ENCODE results near the gene IVD.

DNA sequence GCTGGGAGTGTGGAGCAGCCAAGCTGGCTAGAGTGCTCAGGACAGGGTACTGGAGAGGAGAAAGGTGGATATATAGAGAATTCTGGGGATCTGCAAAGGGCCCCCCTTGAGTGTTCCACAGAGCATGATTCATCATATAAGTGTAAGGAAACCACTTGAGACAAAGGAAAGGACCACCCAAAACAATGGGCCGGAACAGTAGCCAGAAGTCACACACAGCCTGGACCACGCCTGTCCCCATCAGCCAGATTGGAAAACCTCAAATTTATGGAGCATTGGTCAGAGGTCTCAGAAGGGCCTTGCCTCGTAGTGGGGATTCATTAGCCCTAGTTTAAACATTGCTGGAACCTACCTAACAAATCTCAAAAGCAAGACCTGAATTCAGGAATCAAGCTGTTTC is 28.0 kb upstream of the IVD start:
- TF ChIP-seq, protein P1, sequence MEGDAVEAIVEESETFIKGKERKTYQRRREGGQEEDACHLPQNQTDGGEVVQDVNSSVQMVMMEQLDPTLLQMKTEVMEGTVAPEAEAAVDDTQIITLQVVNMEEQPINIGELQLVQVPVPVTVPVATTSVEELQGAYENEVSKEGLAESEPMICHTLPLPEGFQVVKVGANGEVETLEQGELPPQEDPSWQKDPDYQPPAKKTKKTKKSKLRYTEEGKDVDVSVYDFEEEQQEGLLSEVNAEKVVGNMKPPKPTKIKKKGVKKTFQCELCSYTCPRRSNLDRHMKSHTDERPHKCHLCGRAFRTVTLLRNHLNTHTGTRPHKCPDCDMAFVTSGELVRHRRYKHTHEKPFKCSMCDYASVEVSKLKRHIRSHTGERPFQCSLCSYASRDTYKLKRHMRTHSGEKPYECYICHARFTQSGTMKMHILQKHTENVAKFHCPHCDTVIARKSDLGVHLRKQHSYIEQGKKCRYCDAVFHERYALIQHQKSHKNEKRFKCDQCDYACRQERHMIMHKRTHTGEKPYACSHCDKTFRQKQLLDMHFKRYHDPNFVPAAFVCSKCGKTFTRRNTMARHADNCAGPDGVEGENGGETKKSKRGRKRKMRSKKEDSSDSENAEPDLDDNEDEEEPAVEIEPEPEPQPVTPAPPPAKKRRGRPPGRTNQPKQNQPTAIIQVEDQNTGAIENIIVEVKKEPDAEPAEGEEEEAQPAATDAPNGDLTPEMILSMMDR (IDR thresholded peaks at IDR 0.05): no peak
- TF ChIP-seq POLR2A (IDR thresholded peaks at IDR 0.05; ENCODE audit: low read depth) (no peak), POLR2AphosphoS5 (IDR thresholded peaks at IDR 0.05) (no peak), EP300 (IDR thresholded peaks at IDR 0.05) (no peak)

Measured in esophagus muscularis mucosa (tissue), 4 donors.